CD14-positive monocyte (primary cell): Measurements from ENCODE around the gene WDR20. TPM values are rescaled to one million over a fixed set of nuclear protein-coding genes. Genes with fewer than 3 reads are reported as not detected.
"Not testable (repeated sequence)": the region's sequence is repeated elsewhere in the genome, so short reads cannot be mapped to it uniquely, and the experiment has no call there.

Experiments
- DNase-seq, 3 donors: peaks; one replicate each; pipeline ENCODE4 v3.0.0-alpha.2; 2011 to 2022
- H2AFZ ChIP-seq: 2 replicates; pipeline ENCODE4 v1.6.0; 2012; ENCODE audit warnings: mild to moderate bottlenecking, low read depth, low read length, inconsistent platforms; ENCODE audit not compliant: insufficient read depth, poor library complexity, severe bottlenecking
- H3K27ac ChIP-seq, 2 donors: 1 replicate in 1 of 2; 2 replicates in 1 of 2; pipeline ENCODE4 v1.5.1; 2012 to 2013; ENCODE audit warnings: low read length in 2 of 2, control low read depth in 1 of 2, inconsistent platforms in 1 of 2, low read depth in 1 of 2, mild to moderate bottlenecking in 1 of 2
- H3K27me3 ChIP-seq, 2 donors: one replicate each; pipeline versions ENCODE4 v1.6.0 to v1.6.1; 2011 to 2013; ENCODE audit warnings: low read length in 2 of 2; ENCODE audit not compliant: control insufficient read depth in 2 of 2, insufficient read depth in 2 of 2
- H3K36me3 ChIP-seq, 2 donors: replicated peaks in 1 of 2; 1 replicate in 1 of 2; 2 replicates in 1 of 2; pipeline versions ENCODE4 v1.5.1 to v1.6.1; 2012 to 2013; ENCODE audit warnings: low read length in 2 of 2, control low read depth in 1 of 2, inconsistent platforms in 1 of 2, mild to moderate bottlenecking in 1 of 2; ENCODE audit not compliant: insufficient read depth in 2 of 2, control insufficient read depth in 1 of 2
- H3K4me1 ChIP-seq, 2 donors: 1 replicate in 1 of 2; 2 replicates in 1 of 2; pipeline versions ENCODE4 v1.5.1 to v1.6.1; 2012 to 2013; ENCODE audit warnings: low read length in 2 of 2, control low read depth in 1 of 2, inconsistent platforms in 1 of 2, mild to moderate bottlenecking in 1 of 2, moderate library complexity in 1 of 2; ENCODE audit not compliant: insufficient read depth in 2 of 2, control insufficient read depth in 1 of 2
- H3K4me2 ChIP-seq: replicated peaks from 2 replicates; pipeline ENCODE3; 2012; ENCODE audit warnings: low read length, moderate library complexity, mild to moderate bottlenecking; ENCODE audit not compliant: poor library complexity, severe bottlenecking; ENCODE audit errors: extremely low read depth
- H3K4me3 ChIP-seq, 3 experiments: fragments of 200-600 bp in 1 of 3; sonication (generic) in 1 of 3; replicated peaks in 1 of 3; 1 replicate in 2 of 3; 2 replicates in 1 of 3; pipeline ENCODE4 v1.5.1; 2011 to 2013; ENCODE audit warnings: low read length in 3 of 3, mild to moderate bottlenecking in 3 of 3, control low read depth in 2 of 3, low read depth in 2 of 3, inconsistent platforms in 1 of 3, moderate library complexity in 1 of 3
- H3K79me2 ChIP-seq: 2 replicates; pipeline ENCODE4 v1.6.0; 2012; ENCODE audit warnings: mild to moderate bottlenecking, control low read depth, inconsistent platforms, low read length, moderate library complexity; ENCODE audit not compliant: insufficient read depth
- H3K9ac ChIP-seq: 2 replicates; pipeline ENCODE4 v1.6.0; 2017; ENCODE audit warnings: low read length, mild to moderate bottlenecking; ENCODE audit not compliant: insufficient read depth, poor library complexity, severe bottlenecking
- H3K9me3 ChIP-seq, 2 donors: replicated peaks in 1 of 2; 1 replicate in 1 of 2; 2 replicates in 1 of 2; pipeline versions ENCODE4 v1.5.1 to v1.6.1; 2012 to 2013; ENCODE audit warnings: low read length in 2 of 2, control low read depth in 1 of 2; ENCODE audit not compliant: control insufficient read depth in 1 of 2, insufficient read depth in 1 of 2
- H4K20me1 ChIP-seq: 2 replicates; pipeline ENCODE4 v1.6.0; 2012; ENCODE audit warnings: mild to moderate bottlenecking, low read length, control low read depth, moderate library complexity; ENCODE audit not compliant: insufficient read depth
- H3K27ac Mint-ChIP-seq, 7 donors: one replicate each; pipeline ENCODE4 v1.8.0; 2020; ENCODE audit warnings: mild to moderate bottlenecking in 7 of 7, mixed read lengths in 7 of 7, moderate library complexity in 6 of 7, inconsistent platforms in 2 of 7
- H3K27me3 Mint-ChIP-seq, 3 donors: one replicate each; pipeline ENCODE4 v1.8.0; 2021 to 2022; ENCODE audit warnings: low read depth in 3 of 3, mild to moderate bottlenecking in 3 of 3, mixed read lengths in 3 of 3, moderate library complexity in 3 of 3, inconsistent platforms in 1 of 3
- H3K36me3 Mint-ChIP-seq, 2 donors: one replicate each; pipeline ENCODE4 v1.8.0; 2020; ENCODE audit warnings: mixed read lengths in 2 of 2, inconsistent platforms in 1 of 2, mild to moderate bottlenecking in 1 of 2
- H3K4me1 Mint-ChIP-seq: one replicate; pipeline ENCODE4 v1.8.0; 2020; ENCODE audit warnings: mild to moderate bottlenecking, mixed read lengths
- H3K4me3 Mint-ChIP-seq, 2 donors: one replicate each; pipeline ENCODE4 v1.8.0; 2020; ENCODE audit warnings: mild to moderate bottlenecking in 2 of 2, mixed read lengths in 2 of 2, moderate library complexity in 1 of 2
- H3K9me3 Mint-ChIP-seq, 7 donors: one replicate each; pipeline ENCODE4 v1.8.0; 2020 to 2022; ENCODE audit warnings: mixed read lengths in 7 of 7, mild to moderate bottlenecking in 6 of 7, moderate library complexity in 6 of 7, inconsistent platforms in 2 of 7
- WGBS: methylation state at CpG from one replicate; pipeline ENCODE4 v1.1.5; 2013; ENCODE audit warnings: missing lambda C conversion rate; ENCODE audit not compliant: insufficient coverage; 5-methylcytosine and 5-hydroxymethylcytosine counted together
- intact Hi-C, 2 donors: fragments of 100-400 bp; cut with micrococcal nuclease; formaldehyde crosslinking; loops; one replicate each; pipeline versions ENCODE4 v1.15.0 to v1.15.1; 2023
- polyA plus RNA-seq, 3 donors: library from polyadenylated mRNA; depleted of rRNA in 1 of 3; unstranded in 2 of 3; stranded (reverse) in 1 of 3; fragments of 300-500 nt in 2 of 3; fragments of >200 nt in 1 of 3; fragmentation: Illumina TruSeq in 2 of 3; gene quantifications; 1 replicate in 2 of 3; 2 replicates in 1 of 3; pipeline ENCODE4 v1.2.3, GENCODE V29; 2012 to 2021
- TF ChIP-seq, protein P1 (sequence below): fragments of 200-600 bp; IDR thresholded peaks from one replicate; pipeline ENCODE4 v1.8.0; 2022; ENCODE audit warnings: antibody characterized with exemption, mild to moderate bottlenecking

Gene WDR20
- polyA plus RNA-seq, 3 donors: 7.4 to 13.3 (median 9.0) TPM

DNA sequence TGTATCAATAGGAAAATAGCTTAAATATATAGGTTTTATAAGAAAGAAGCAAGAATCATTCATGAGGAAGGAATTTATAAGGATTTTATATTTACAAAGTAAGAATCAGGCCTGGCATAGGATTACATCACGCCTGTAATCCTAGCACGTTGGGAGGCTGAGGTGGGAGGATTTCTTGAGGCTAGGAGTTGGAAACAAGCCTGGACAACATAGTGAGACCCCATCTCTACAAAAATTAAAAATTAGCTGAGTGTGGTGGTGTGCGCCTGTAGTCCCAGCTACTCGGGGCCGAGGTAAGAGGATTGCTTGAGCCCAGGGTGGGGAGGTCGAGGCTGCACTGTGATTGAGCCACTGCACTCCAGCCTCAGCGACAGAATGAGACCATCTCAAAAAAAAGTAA lies 10.4 kb downstream of the WDR20 start:
- peaks cover 0 to 5% (median 2%) of the 10 kb centered on the region in 7 donors for H3K9me3 Mint-ChIP-seq
- Histone ChIP-seq H3K4me3 (no peak overlapping the region), H2AFZ (no peak overlapping the region), H3K27me3 (no peaks in the 10 kb centered on the region), H3K27ac (no peak overlapping the region), H3K79me2 (peaks cover 98% of the 10 kb centered on the region), H4K20me1 (peaks cover 99% of the 10 kb centered on the region), H3K9me3 (no peaks in the 10 kb centered on the region), H3K9ac (no peak overlapping the region), H3K36me3 (peaks cover 13 to 42% of the 10 kb centered on the region in 2 donors), H3K4me2 (no peak overlapping the region), H3K4me1 (no peaks in the 10 kb centered on the region)
- no peaks in the 10 kb centered on the region for H3K27me3 Mint-ChIP-seq
- intact Hi-C loops: no loop called here
- H3K27ac Mint-ChIP-seq: no peak overlapping the region
- 100% methylated on average over 2 of the region's 7 CpGs for WGBS
- H3K36me3 Mint-ChIP-seq: peaks cover 43 to 60% of the 10 kb centered on the region in 2 donors
- TF ChIP-seq, protein P1, sequence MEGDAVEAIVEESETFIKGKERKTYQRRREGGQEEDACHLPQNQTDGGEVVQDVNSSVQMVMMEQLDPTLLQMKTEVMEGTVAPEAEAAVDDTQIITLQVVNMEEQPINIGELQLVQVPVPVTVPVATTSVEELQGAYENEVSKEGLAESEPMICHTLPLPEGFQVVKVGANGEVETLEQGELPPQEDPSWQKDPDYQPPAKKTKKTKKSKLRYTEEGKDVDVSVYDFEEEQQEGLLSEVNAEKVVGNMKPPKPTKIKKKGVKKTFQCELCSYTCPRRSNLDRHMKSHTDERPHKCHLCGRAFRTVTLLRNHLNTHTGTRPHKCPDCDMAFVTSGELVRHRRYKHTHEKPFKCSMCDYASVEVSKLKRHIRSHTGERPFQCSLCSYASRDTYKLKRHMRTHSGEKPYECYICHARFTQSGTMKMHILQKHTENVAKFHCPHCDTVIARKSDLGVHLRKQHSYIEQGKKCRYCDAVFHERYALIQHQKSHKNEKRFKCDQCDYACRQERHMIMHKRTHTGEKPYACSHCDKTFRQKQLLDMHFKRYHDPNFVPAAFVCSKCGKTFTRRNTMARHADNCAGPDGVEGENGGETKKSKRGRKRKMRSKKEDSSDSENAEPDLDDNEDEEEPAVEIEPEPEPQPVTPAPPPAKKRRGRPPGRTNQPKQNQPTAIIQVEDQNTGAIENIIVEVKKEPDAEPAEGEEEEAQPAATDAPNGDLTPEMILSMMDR: no peak
- DNase-seq: no peak
- H3K4me1 Mint-ChIP-seq: peaks cover 4% of the 10 kb centered on the region
- no peak overlapping the region for H3K4me3 Mint-ChIP-seq

DNA sequence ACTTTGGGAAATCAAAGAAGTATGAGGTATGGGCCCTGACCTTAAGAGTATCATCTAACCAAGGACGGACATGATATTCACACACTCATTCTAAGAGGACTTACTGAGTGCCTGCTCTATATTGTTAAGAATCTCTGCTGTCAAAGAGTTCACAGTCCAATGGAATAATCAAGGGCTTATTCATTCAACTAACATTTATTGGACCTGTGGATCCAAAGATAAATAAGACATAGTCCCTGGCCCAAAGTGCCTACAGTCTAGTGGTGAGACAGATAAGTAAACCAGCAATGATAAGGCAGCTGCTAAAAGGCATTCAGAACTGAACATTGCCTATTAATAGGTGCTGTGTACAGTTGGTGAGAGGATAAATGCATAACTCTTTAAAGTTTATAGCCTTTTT lies 11.0 kb downstream of the WDR20 start:
- TF ChIP-seq, protein P1: no peak
- H3K27ac Mint-ChIP-seq: no peak overlapping the region
- no peak for DNase-seq
- H3K27me3 Mint-ChIP-seq: no peaks in the 10 kb centered on the region
- Histone ChIP-seq H3K9me3 (no peaks in the 10 kb centered on the region), H3K9ac (no peak overlapping the region), H3K27ac (no peak overlapping the region), H3K4me3 (no peak overlapping the region), H3K4me1 (no peaks in the 10 kb centered on the region), H3K36me3 (peaks cover 13 to 36% of the 10 kb centered on the region in 2 donors), H3K79me2 (peaks cover 98% of the 10 kb centered on the region), H3K27me3 (no peaks in the 10 kb centered on the region), H2AFZ (no peak overlapping the region), H3K4me2 (no peak overlapping the region), H4K20me1 (peaks cover 99% of the 10 kb centered on the region)
- H3K36me3 Mint-ChIP-seq: peaks cover 38 to 55% of the 10 kb centered on the region in 2 donors
- WGBS: no CpG with 5 or more reads among the region's 1 CpG
- peaks cover 6% of the 10 kb centered on the region for H3K4me1 Mint-ChIP-seq
- peaks cover 0 to 5% (median 2%) of the 10 kb centered on the region in 7 donors for H3K9me3 Mint-ChIP-seq
- H3K4me3 Mint-ChIP-seq: no peak overlapping the region
- intact Hi-C loops: no loop called here

DNA sequence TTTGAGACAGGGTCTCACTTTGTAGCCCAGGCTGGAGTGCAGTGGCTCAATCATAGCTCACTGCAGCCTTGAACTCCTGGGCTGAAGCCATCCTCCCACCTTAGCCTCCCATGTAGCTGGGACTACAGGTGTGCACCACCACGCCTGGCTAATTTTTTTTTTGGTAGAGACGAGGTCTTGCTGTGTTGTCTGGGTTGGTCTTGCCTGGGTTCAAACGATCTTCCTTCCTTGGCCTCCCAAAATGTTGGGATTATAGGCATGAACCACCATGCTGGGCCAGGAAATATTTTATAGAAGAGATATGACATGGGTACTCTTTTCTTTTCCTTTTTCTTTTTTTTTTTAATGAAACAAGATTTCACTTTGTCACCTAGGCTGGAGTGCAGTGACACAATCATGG lies 11.7 kb downstream of the WDR20 start:
- intact Hi-C loops, H3K4me3 Mint-ChIP-seq, H3K4me3 ChIP-seq, H3K4me2 ChIP-seq, H3K27ac ChIP-seq, H3K4me1 ChIP-seq, H2AFZ ChIP-seq, H3K9me3 ChIP-seq, H3K9me3 Mint-ChIP-seq, H3K27me3 Mint-ChIP-seq, H3K4me1 Mint-ChIP-seq, DNase-seq, H3K9ac ChIP-seq, H3K27me3 ChIP-seq: not testable (repeated sequence)
- Mint-ChIP-seq H3K27ac (peak overlapping the region in 1 of 7 donors; percentile 63), H3K36me3 (peaks cover 34 to 57% of the 10 kb centered on the region in 2 donors)
- Histone ChIP-seq H4K20me1 (peaks cover 98% of the 10 kb centered on the region), H3K79me2 (peaks cover 98% of the 10 kb centered on the region), H3K36me3 (peaks cover 13 to 30% of the 10 kb centered on the region in 2 donors)
- no CpG with 5 or more reads among the region's 3 CpGs for WGBS
